Neural cell (in vitro differentiated cells): Measurements from ENCODE around the gene GHITM. TPM values are rescaled to one million over a fixed set of nuclear protein-coding genes. Genes with fewer than 3 reads are reported as not detected.

Experiments
- H2AFZ ChIP-seq: fragments of 200-600, 300-800 bp; sonication (generic), shearing (Covaris generic); 2 replicates; pipeline ENCODE4 v1.6.0; 2014; ENCODE audit warnings: low read depth, mild to moderate bottlenecking, antibody characterized with exemption, low read length, moderate library complexity
- H3F3A ChIP-seq: fragments of 200-600 bp; shearing (Covaris generic); 2 replicates; pipeline ENCODE4 v1.6.1; 2016; ENCODE audit warnings: mild to moderate bottlenecking, moderate library complexity, mixed read lengths, antibody characterized with exemption, low read length; ENCODE audit not compliant: insufficient read depth, poor library complexity, severe bottlenecking
- H3K27ac ChIP-seq: fragments of 200-600, 300-800 bp; sonication (generic), shearing (Covaris generic); 2 replicates; pipeline ENCODE4 v1.5.1; 2014; ENCODE audit warnings: mild to moderate bottlenecking, low read length, moderate library complexity
- H3K27me3 ChIP-seq: fragments of 300-800, 200-600 bp; sonication (generic), shearing (Covaris generic); 2 replicates; pipeline ENCODE4 v1.6.0; 2014; ENCODE audit warnings: mild to moderate bottlenecking, low read depth, low read length, moderate library complexity; ENCODE audit not compliant: insufficient read depth
- H3K36me3 ChIP-seq: fragments of 300-800, 200-600 bp; sonication (generic), shearing (Covaris generic); 2 replicates; pipeline ENCODE4 v1.5.1; 2014; ENCODE audit warnings: mild to moderate bottlenecking, antibody characterized with exemption, low read length, moderate library complexity; ENCODE audit not compliant: insufficient read depth
- H3K4me2 ChIP-seq: fragments of 300-800, 200-600 bp; sonication (generic), shearing (Covaris generic); 2 replicates; pipeline ENCODE4 v1.6.0; 2014; ENCODE audit warnings: mild to moderate bottlenecking, low read length
- H3K4me3 ChIP-seq: fragments of 300-800, 200-600 bp; sonication (generic), shearing (Covaris generic); 2 replicates; pipeline ENCODE4 v1.5.1; 2014; ENCODE audit warnings: mild to moderate bottlenecking, low read length, moderate library complexity
- H3K79me2 ChIP-seq: fragments of 200-600 bp; shearing (Covaris generic); replicated peaks from 2 replicates; pipeline ENCODE4 v1.6.0; 2014; ENCODE audit warnings: mild to moderate bottlenecking, low read length, moderate library complexity; ENCODE audit not compliant: insufficient read depth
- H3K9ac ChIP-seq: fragments of 300-800, 200-600 bp; sonication (generic), shearing (Covaris generic); 2 replicates; pipeline ENCODE4 v1.6.1; 2016; ENCODE audit warnings: mild to moderate bottlenecking, low read length, mixed read lengths
- H3K9me2 ChIP-seq: fragments of 200-600 bp; shearing (Covaris generic); 2 replicates; pipeline ENCODE4 v1.6.1; 2016; ENCODE audit warnings: mild to moderate bottlenecking, low read length, mixed read lengths; ENCODE audit not compliant: insufficient read depth
- H3K9me3 ChIP-seq: fragments of 200-600, 300-800 bp; sonication (generic), shearing (Covaris generic); 2 replicates; pipeline ENCODE4 v1.6.1; 2016; ENCODE audit warnings: mild to moderate bottlenecking, mixed run types, low read length, moderate library complexity, mixed read lengths
- H4K20me1 ChIP-seq: fragments of 200-600 bp; shearing (Covaris generic); 2 replicates; pipeline ENCODE4 v1.6.1; 2016; ENCODE audit warnings: mild to moderate bottlenecking, mixed run types; ENCODE audit not compliant: insufficient read depth
- EP300 ChIP-seq: fragments of 450-650 bp; conservative IDR thresholded peaks from 2 replicates; pipeline ENCODE4 v1.6.1; 2014; ENCODE audit warnings: antibody characterized with exemption, mild to moderate bottlenecking, moderate library complexity; ENCODE audit not compliant: poor library complexity, severe bottlenecking
- EZH2 ChIP-seq: fragments of 200-600, 300-800 bp; shearing (Covaris generic), sonication (generic); IDR thresholded peaks from 2 replicates; pipeline ENCODE4 v1.6.1; 2014; ENCODE audit warnings: antibody characterized with exemption, low read length, borderline replicate concordance, mild to moderate bottlenecking; ENCODE audit not compliant: insufficient read depth, poor library complexity, severe bottlenecking
- MXI1 ChIP-seq: fragments of 450-650 bp; conservative IDR thresholded peaks from 2 replicates; pipeline ENCODE4 v1.6.1; 2014; ENCODE audit warnings: antibody characterized with exemption, mild to moderate bottlenecking; ENCODE audit not compliant: poor library complexity, severe bottlenecking
- POLR2AphosphoS5 ChIP-seq: IDR thresholded peaks from 2 replicates; pipeline ENCODE4 v1.6.1; 2012
- RAD21 ChIP-seq: fragments of 450-650 bp; conservative IDR thresholded peaks from 2 replicates; pipeline ENCODE4 v1.6.1; 2014; ENCODE audit warnings: antibody characterized with exemption, mild to moderate bottlenecking, moderate library complexity
- REST ChIP-seq: IDR thresholded peaks from 2 replicates; pipeline ENCODE4 v1.6.1; 2012; ENCODE audit warnings: borderline replicate concordance
- SMC3 ChIP-seq: fragments of 450-650 bp; conservative IDR thresholded peaks from 2 replicates; pipeline ENCODE4 v1.6.1; 2014; ENCODE audit warnings: antibody characterized with exemption, mild to moderate bottlenecking, moderate library complexity; ENCODE audit not compliant: poor library complexity
- TAF1 ChIP-seq: IDR thresholded peaks from 2 replicates; pipeline ENCODE4 v1.6.1; 2012; ENCODE audit warnings: low read depth
- polyA plus RNA-seq: library from polyadenylated mRNA; depleted of rRNA; stranded (reverse); fragments of >200 nt; gene quantifications from 2 replicates; pipeline ENCODE4 v1.2.3, GENCODE V29; 2014
- TF ChIP-seq, protein P1 (sequence below): fragments of 450-650 bp; IDR thresholded peaks from 2 replicates; pipeline ENCODE4 v1.5.1; 2014; ENCODE audit warnings: antibody characterized with exemption, mild to moderate bottlenecking, moderate library complexity; ENCODE audit not compliant: poor library complexity, severe bottlenecking

GHITM gene
- polyA plus RNA-seq, 1 donor from 2014 or later, result 306 TPM

GRCh38 chr10:84196083-84196482 lies 56.8 kb downstream of the GHITM start:
- TF ChIP-seq RAD21 (no peak), POLR2AphosphoS5 (no peak), EZH2 (no peak)
- Histone ChIP-seq H3K36me3 (no peaks in the 10 kb centered on the region), H3K79me2 (no peaks in the 10 kb centered on the region), H3K27me3 (peaks cover 30% of the 10 kb centered on the region), H3K4me2 (no peak overlapping the region), H3K27ac (no peak overlapping the region), H3K9me2 (no peaks in the 10 kb centered on the region), H2AFZ (no peak overlapping the region), H4K20me1 (no peaks in the 10 kb centered on the region), H3K9ac (no peak overlapping the region), H3F3A (no peaks in the 10 kb centered on the region), H3K9me3 (no peaks in the 10 kb centered on the region), H3K4me3 (no peak overlapping the region)

GRCh38 chr10:84196941-84197340 lies 57.6 kb downstream of the GHITM start:
- Histone ChIP-seq H3K9me2 (no peaks in the 10 kb centered on the region), H3K9ac (no peak overlapping the region), H3K4me3 (no peak overlapping the region), H3K27me3 (peaks cover 30% of the 10 kb centered on the region), H3F3A (no peaks in the 10 kb centered on the region), H3K27ac (no peak overlapping the region), H4K20me1 (no peaks in the 10 kb centered on the region), H3K9me3 (no peaks in the 10 kb centered on the region), H3K36me3 (no peaks in the 10 kb centered on the region), H3K79me2 (no peaks in the 10 kb centered on the region), H3K4me2 (no peak overlapping the region), H2AFZ (no peak overlapping the region)
- no peak for TF ChIP-seq TAF1
- no peak for TF ChIP-seq SMC3
- no peak for TF ChIP-seq MXI1
- no peak for TF ChIP-seq EZH2
- TF ChIP-seq, protein P1, sequence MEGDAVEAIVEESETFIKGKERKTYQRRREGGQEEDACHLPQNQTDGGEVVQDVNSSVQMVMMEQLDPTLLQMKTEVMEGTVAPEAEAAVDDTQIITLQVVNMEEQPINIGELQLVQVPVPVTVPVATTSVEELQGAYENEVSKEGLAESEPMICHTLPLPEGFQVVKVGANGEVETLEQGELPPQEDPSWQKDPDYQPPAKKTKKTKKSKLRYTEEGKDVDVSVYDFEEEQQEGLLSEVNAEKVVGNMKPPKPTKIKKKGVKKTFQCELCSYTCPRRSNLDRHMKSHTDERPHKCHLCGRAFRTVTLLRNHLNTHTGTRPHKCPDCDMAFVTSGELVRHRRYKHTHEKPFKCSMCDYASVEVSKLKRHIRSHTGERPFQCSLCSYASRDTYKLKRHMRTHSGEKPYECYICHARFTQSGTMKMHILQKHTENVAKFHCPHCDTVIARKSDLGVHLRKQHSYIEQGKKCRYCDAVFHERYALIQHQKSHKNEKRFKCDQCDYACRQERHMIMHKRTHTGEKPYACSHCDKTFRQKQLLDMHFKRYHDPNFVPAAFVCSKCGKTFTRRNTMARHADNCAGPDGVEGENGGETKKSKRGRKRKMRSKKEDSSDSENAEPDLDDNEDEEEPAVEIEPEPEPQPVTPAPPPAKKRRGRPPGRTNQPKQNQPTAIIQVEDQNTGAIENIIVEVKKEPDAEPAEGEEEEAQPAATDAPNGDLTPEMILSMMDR, result no peak
- TF ChIP-seq EP300, result no peak
- no peak for TF ChIP-seq REST
- TF ChIP-seq POLR2AphosphoS5, result no peak
- no peak for TF ChIP-seq RAD21

DNA sequence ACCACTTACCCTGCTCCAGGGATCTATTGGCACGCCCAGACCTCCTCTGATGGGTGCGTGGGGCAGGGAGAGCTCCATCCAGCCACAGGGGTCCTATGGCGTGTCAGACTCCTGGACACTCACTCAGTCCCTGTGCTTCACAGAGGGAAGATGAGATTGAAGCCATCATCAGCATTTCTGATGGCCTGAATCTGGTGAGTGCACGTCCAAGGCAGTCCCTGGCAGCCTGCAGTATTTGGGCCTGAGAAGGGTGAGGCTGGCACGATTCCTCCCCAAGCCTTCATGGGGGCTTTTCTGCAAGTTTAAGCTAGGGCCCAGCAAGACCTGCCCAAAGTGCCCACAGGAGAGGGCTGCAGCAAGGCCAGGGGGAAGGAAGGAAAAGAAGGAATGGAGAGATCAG lies 58.3 kb downstream of the GHITM start:
- H3K27me3 ChIP-seq, result peaks cover 30% of the 10 kb centered on the region
- no peaks in the 10 kb centered on the region for H3K9me2 ChIP-seq
- no peak overlapping the region for H3K9ac ChIP-seq
- no peak for TF ChIP-seq POLR2AphosphoS5
- TF ChIP-seq EZH2, result no peak
- no peak for TF ChIP-seq REST
- no peak for TF ChIP-seq MXI1
- TF ChIP-seq TAF1, result no peak
- no peak for TF ChIP-seq EP300
- TF ChIP-seq, protein P1, result no peak
- TF ChIP-seq SMC3, result no peak
- TF ChIP-seq RAD21, result no peak
- no peaks in the 10 kb centered on the region for H4K20me1 ChIP-seq
- H3K4me3 ChIP-seq, result no peak overlapping the region
- H3F3A ChIP-seq, result no peaks in the 10 kb centered on the region
- H3K79me2 ChIP-seq, result no peaks in the 10 kb centered on the region
- no peaks in the 10 kb centered on the region for H3K36me3 ChIP-seq
- H2AFZ ChIP-seq, result no peak overlapping the region
- H3K9me3 ChIP-seq, result no peaks in the 10 kb centered on the region
- H3K4me2 ChIP-seq, result no peak overlapping the region
- no peak overlapping the region for H3K27ac ChIP-seq
